Renal cortical epithelial cell (primary cell): ENCODE results near the gene SPRTN. TPM values are rescaled to one million over a fixed set of nuclear protein-coding genes. Genes with fewer than 3 reads are reported as not detected.

Experiments
- DNase-seq: peaks from one replicate; pipeline ENCODE4 v3.0.0-alpha.2; 2011; ENCODE audit warnings: low read depth
- total RNA-seq: library from RNA; depleted of rRNA; stranded (reverse); fragments of >200 nt; gene quantifications from 2 replicates; pipeline ENCODE4 v1.2.3, GENCODE V29; 2014

SPRTN gene
- total RNA-seq, result 14.1 and 20.4 TPM in 2 replicates

GRCh38 chr1:231338270-231339128 is at the start of gene SPRTN:
TSS of gene SPRTN (plus strand) at chr1:231338293. CDS start at chr1:231338384, 91 bp downstream.
- DNase-seq, result no peak

GRCh38 chr1:231295938-231296337 is 42.2 kb upstream of the SPRTN start:
- no peak for DNase-seq

GRCh38 chr1:231301990-231302389 is 36.1 kb upstream of the SPRTN start:
- DNase-seq, result no peak

- DNase-seq, result no peak
These were observed 27.6 kb upstream of the SPRTN start for GRCh38 chr1:231310391-231310934.

- DNase-seq, result no peak
These were observed 26.2 kb upstream of the SPRTN start for GRCh38 chr1:231311720-231312431.

GRCh38 chr1:231312432-231312788 is 25.7 kb upstream of the SPRTN start:
- DNase-seq, result no peak

GRCh38 chr1:231313661-231314060 is 24.4 kb upstream of the SPRTN start:
- no peak for DNase-seq

GRCh38 chr1:231315887-231316286 is 22.2 kb upstream of the SPRTN start:
- peak; percentile 16 for DNase-seq

- DNase-seq, result no peak
These were observed 20.6 kb upstream of the SPRTN start for GRCh38 chr1:231317306-231318014.

- no peak for DNase-seq
These were observed 20.1 kb upstream of the SPRTN start for GRCh38 chr1:231318015-231318355.

- no peak for DNase-seq
These were observed 19.5 kb upstream of the SPRTN start for GRCh38 chr1:231318568-231318967.

GRCh38 chr1:231319080-231319479 is 19.0 kb upstream of the SPRTN start:
- no peak for DNase-seq

GRCh38 chr1:231322880-231323530 is 15.1 kb upstream of the SPRTN start:
- no peak for DNase-seq

- DNase-seq, result no peak
These were observed 13.4 kb upstream of the SPRTN start for GRCh38 chr1:231324660-231325059.

- no peak for DNase-seq
These were observed 11.8 kb upstream of the SPRTN start for GRCh38 chr1:231326248-231326647.

- no peak for DNase-seq
These were observed 10.5 kb upstream of the SPRTN start for GRCh38 chr1:231327617-231328016.

GRCh38 chr1:231329483-231329882 is 8.6 kb upstream of the SPRTN start:
- no peak for DNase-seq

- DNase-seq, result no peak
These were observed 5.3 kb upstream of the SPRTN start for GRCh38 chr1:231332761-231333160.

- no peak for DNase-seq
These were observed 3.9 kb upstream of the SPRTN start for GRCh38 chr1:231334079-231334666.

GRCh38 chr1:231334952-231335351 is 3.1 kb upstream of the SPRTN start:
- no peak for DNase-seq
